GM12878 (cell line): ENCODE measurements around the gene EXD3. TPM values are rescaled to one million over a fixed set of nuclear protein-coding genes. Genes with fewer than 3 reads are reported as not detected.

Experiments used
- ATAC-seq: fragments of 200-7000 bp; cut with Tn5 transposase; 3 replicates; pipeline ENCODE4 v1.9.1; 2020; ENCODE audit warnings: mild to moderate bottlenecking, moderate library complexity
- BruUV-seq: library from RNA; stranded (reverse); fragments of 400-500 nt; replicated peaks from 2 replicates; lab custom pipeline; 2021; lab: Mats Ljungman, UMichigan
- CTCF ChIA-PET: fragments of 300-600 bp; sonication (Branson Sonifier 250); formaldehyde crosslinking; extraction: SDS; loops from one replicate; lab custom pipeline; 2021; ENCODE audit warnings: inconsistent platforms; lab: Yijun Ruan, JAX
- POLR2A ChIA-PET: fragments of 350-600 bp; formaldehyde crosslinking; extraction: SDS; loops from one replicate; lab custom pipeline; 2021; ENCODE audit warnings: inconsistent platforms; lab: Charles Lee
- RAD21 ChIA-PET: fragments of 300-600 bp; sonication (Branson Sonifier 250); formaldehyde crosslinking; loops from one replicate; lab custom pipeline; 2023; ENCODE audit warnings: antibody characterized with exemption; ENCODE audit not compliant: unreplicated experiment; lab: Charles Lee
- SMC1A ChIA-PET: fragments of 300-600 bp; sonication (Branson Sonifier 250); formaldehyde crosslinking; loops from one replicate; lab custom pipeline; 2023; ENCODE audit not compliant: unreplicated experiment, uncharacterized antibody; lab: Charles Lee
- DNase-seq: peaks from one replicate; pipeline ENCODE4 v3.0.0-alpha.2; 2011; ENCODE audit warnings: low read depth, low spot score
- FAIRE-seq: peaks from 3 replicates; lab custom pipeline; 2011; peaks lifted over from hg19 to GRCh38; lab: Jason Lieb, UNC
- H2AFZ ChIP-seq: 2 replicates; pipeline ENCODE4 v1.6.0; 2011; ENCODE audit warnings: low read depth, low read length, control low read depth; ENCODE audit not compliant: control insufficient read depth
- H3K27ac ChIP-seq: 2 replicates; pipeline ENCODE4 v1.5.1; 2011; ENCODE audit warnings: control low read depth; ENCODE audit not compliant: control insufficient read depth, insufficient read depth
- H3K27me3 ChIP-seq, 2 experiments: replicated peaks in 1 of 2; 2 replicates each; pipeline versions ENCODE4 v1.6.0 to v1.6.1; 2011; ENCODE audit warnings: low read length in 1 of 2; ENCODE audit not compliant: control insufficient read depth in 2 of 2, insufficient read depth in 2 of 2
- H3K36me3 ChIP-seq, 2 experiments: 2 replicates each; pipeline ENCODE4 v1.5.1; 2011; ENCODE audit warnings: low read length in 1 of 2; ENCODE audit not compliant: control insufficient read depth in 2 of 2, insufficient read depth in 2 of 2
- H3K4me1 ChIP-seq: 2 replicates; pipeline ENCODE4 v1.6.1; 2011; ENCODE audit warnings: mild to moderate bottlenecking, low read length, moderate library complexity, mixed read lengths; ENCODE audit not compliant: control insufficient read depth, insufficient read depth
- H3K4me2 ChIP-seq: 2 replicates; pipeline ENCODE4 v1.6.0; 2011; ENCODE audit warnings: control low read depth; ENCODE audit not compliant: control insufficient read depth, insufficient read depth
- H3K4me3 ChIP-seq: fragments of 200-600 bp; sonication (generic); 2 replicates; pipeline ENCODE4 v1.5.1; 2016
- H3K79me2 ChIP-seq: 2 replicates; pipeline ENCODE4 v1.6.0; 2011; ENCODE audit warnings: low read length; ENCODE audit not compliant: control insufficient read depth, insufficient read depth
- H3K9ac ChIP-seq: 2 replicates; pipeline ENCODE4 v1.8.0; 2011; ENCODE audit warnings: low read length, control low read depth, mixed read lengths; ENCODE audit not compliant: control insufficient read depth, insufficient read depth
- H3K9me3 ChIP-seq: replicated peaks from 3 replicates; pipeline ENCODE4 v1.5.1; 2011; ENCODE audit warnings: mild to moderate bottlenecking, low read length; ENCODE audit not compliant: control insufficient read depth, insufficient read depth
- H4K20me1 ChIP-seq: 2 replicates; pipeline ENCODE4 v1.6.0; 2011; ENCODE audit not compliant: control insufficient read depth, insufficient read depth
- BCL11A ChIP-seq: IDR thresholded peaks from 2 replicates; pipeline ENCODE4 v1.6.1; 2011; ENCODE audit warnings: low read depth, low read length
- CBX3 ChIP-seq: fragments of 200-600 bp; sonication (generic); IDR thresholded peaks from 2 replicates; pipeline ENCODE4 v1.6.1; 2016; ENCODE audit warnings: low read depth, borderline replicate concordance
- FOS ChIP-seq: IDR thresholded peaks from 3 replicates; pipeline ENCODE4 v1.6.1; 2011; ENCODE audit warnings: borderline replicate concordance; ENCODE audit not compliant: insufficient read length; ENCODE audit errors: extremely low read depth
- PML ChIP-seq: IDR thresholded peaks from 2 replicates; pipeline ENCODE4 v1.6.1; 2012; ENCODE audit warnings: low read length, inconsistent platforms
- SREBF2 ChIP-seq: IDR thresholded peaks from 2 replicates; pipeline ENCODE4 v1.6.1; 2012; ENCODE audit warnings: mild to moderate bottlenecking, low read length
- SUPT20H ChIP-seq: IDR thresholded peaks from 2 replicates; pipeline ENCODE4 v1.6.1; 2011; ENCODE audit warnings: low read depth, mild to moderate bottlenecking, low read length, moderate library complexity, borderline replicate concordance; ENCODE audit not compliant: control insufficient read depth
- YBX1 ChIP-seq: fragments of 450-650 bp; IDR thresholded peaks from 2 replicates; pipeline ENCODE4 v1.6.1; 2016; ENCODE audit warnings: antibody characterized with exemption
- ZBTB11 ChIP-seq: fragments of 450-650 bp; formaldehyde crosslinking; IDR thresholded peaks from 2 replicates; pipeline ENCODE4 v1.5.0; 2022; ENCODE audit warnings: mild to moderate bottlenecking, missing genetic modification characterization
- WGBS: methylation state at CpG from one replicate; pipeline ENCODE4 v1.1.6; 2016; ENCODE audit warnings: low lambda C conversion rate; ENCODE audit not compliant: insufficient replicate concordance, insufficient coverage; ENCODE audit errors: missing lambda C conversion rate; 5-methylcytosine and 5-hydroxymethylcytosine counted together
- in situ Hi-C: fragments of 300-500 bp; cut with MboI; formaldehyde crosslinking; loops from 9 replicates; pipeline ENCODE4 v1.14.3; 2018; ENCODE audit warnings: mixed read lengths
- intact Hi-C: fragments of 100-400 bp; cut with micrococcal nuclease; formaldehyde crosslinking; loops from one replicate; pipeline ENCODE4 v1.14.2; 2022; ENCODE audit not compliant: unreplicated experiment
- polyA plus RNA-seq, 11 experiments: library from polyadenylated mRNA; depleted of rRNA in 4 of 11; unstranded in 6 of 11; stranded (reverse) in 5 of 11; fragments of >200 nt; fragmentation: Nextera tagmentation in 4 of 11; fragmentation: Illumina TruSeq in 1 of 11; extraction: Ambion mirVana in 4 of 11; extraction: Trizol in 1 of 11; gene quantifications; 1 replicate in 1 of 11; 2 replicates in 10 of 11; pipeline versions ENCODE4 v1.2.1 to v1.2.3, GENCODE V29; 2011 to 2016; ENCODE audit warnings: inconsistent platforms in 2 of 11, missing spikeins in 2 of 11, low read depth in 1 of 11
- total RNA-seq, 4 experiments: library from RNA; depleted of rRNA in 3 of 4; stranded (reverse); fragments of >200 nt in 3 of 4; fragmentation: Illumina TruSeq in 1 of 4; extraction: Trizol in 1 of 4; gene quantifications; 2 replicates each; pipeline versions ENCODE4 v1.2.1 to v1.2.3, GENCODE V29; 2013 to 2021
- TF ChIP-seq, protein P1 (sequence below): IDR thresholded peaks from 2 replicates; pipeline ENCODE4 v1.6.1; 2011; ENCODE audit warnings: borderline replicate concordance, low read depth, mild to moderate bottlenecking, moderate library complexity, mixed read lengths, low read length; ENCODE audit not compliant: insufficient read depth; ENCODE audit errors: extremely low read length
- TF ChIP-seq, protein P2 (sequence below): fragments of 450-650 bp; IDR thresholded peaks from 2 replicates; pipeline ENCODE4 v1.6.1; 2018; ENCODE audit warnings: borderline replicate concordance, mild to moderate bottlenecking; ENCODE audit not compliant: partially characterized antibody

EXD3 gene
- total and polyA plus RNA-seq, 10 of the 15 experiments (the other 5 are each of a cell fraction or from before 2014, with no cell fraction given), result 0.21 to 7.1 (median 3.6) TPM

DNA sequence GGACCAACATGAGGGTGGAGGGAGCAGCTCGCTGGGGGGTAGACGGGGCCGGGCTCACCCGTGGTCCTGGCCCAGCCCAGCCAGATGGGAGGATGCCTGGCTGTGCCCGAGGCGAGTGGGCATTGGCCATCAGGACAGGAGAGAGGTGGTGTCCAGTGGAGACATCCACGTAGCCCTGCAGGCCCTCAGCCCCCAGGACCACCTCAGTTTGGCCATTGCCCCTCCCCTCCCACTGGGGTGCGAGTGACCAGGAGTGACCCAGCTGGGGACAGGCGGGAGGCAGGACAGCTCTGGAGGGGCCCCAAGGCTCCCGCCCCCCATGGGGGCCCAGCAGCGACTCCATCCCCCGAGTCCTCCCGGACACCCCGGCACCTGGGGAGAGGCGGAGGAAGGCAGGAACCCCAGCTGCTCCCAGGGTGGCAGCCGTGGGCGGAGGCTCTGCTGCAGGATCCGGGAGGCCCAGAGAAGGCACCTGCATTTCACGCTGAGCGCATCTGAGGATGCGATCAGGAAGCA, 8.5 kb upstream of the EXD3 start:
- Histone ChIP-seq H3K27ac (no peak overlapping the region), H2AFZ (no peak overlapping the region), H3K4me1 (0 out of 2 replicates have a peak, but pooled peaks cover 6% of the 10 kb centered on the region), H4K20me1 (no peaks in the 10 kb centered on the region), H3K9ac (no peak overlapping the region), H3K27me3 (no peaks in the 10 kb centered on the region; a peak in 1 of 4 replicates), H3K4me3 (no peak overlapping the region)
- BruUV-seq, result no TSS peak
- POLR2A ChIA-PET, result interaction anchor here (0.6 kb wide), 1 partner anchor 119 kb away, joined by 5 read pairs; no protein-coding TSS in a partner anchor
- intact Hi-C loops (no loop called here), in situ Hi-C loops (no loop called here)
- WGBS, result 52% methylated on average over 21 of the region's 21 CpGs
- ATAC-seq, result no peak
- no peak for TF ChIP-seq SREBF2
- TF ChIP-seq CBX3, result no peak
- no peak for TF ChIP-seq PML
- TF ChIP-seq SUPT20H, result no peak
- TF ChIP-seq ZBTB11 (CRISPR knock-in tag), result no peak
- TF ChIP-seq YBX1, result no peak
- TF ChIP-seq BCL11A, result no peak
- no peak for TF ChIP-seq FOS
- TF ChIP-seq, protein P1, sequence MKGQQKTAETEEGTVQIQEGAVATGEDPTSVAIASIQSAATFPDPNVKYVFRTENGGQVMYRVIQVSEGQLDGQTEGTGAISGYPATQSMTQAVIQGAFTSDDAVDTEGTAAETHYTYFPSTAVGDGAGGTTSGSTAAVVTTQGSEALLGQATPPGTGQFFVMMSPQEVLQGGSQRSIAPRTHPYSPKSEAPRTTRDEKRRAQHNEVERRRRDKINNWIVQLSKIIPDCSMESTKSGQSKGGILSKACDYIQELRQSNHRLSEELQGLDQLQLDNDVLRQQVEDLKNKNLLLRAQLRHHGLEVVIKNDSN, result no peak
- TF ChIP-seq, protein P2, sequence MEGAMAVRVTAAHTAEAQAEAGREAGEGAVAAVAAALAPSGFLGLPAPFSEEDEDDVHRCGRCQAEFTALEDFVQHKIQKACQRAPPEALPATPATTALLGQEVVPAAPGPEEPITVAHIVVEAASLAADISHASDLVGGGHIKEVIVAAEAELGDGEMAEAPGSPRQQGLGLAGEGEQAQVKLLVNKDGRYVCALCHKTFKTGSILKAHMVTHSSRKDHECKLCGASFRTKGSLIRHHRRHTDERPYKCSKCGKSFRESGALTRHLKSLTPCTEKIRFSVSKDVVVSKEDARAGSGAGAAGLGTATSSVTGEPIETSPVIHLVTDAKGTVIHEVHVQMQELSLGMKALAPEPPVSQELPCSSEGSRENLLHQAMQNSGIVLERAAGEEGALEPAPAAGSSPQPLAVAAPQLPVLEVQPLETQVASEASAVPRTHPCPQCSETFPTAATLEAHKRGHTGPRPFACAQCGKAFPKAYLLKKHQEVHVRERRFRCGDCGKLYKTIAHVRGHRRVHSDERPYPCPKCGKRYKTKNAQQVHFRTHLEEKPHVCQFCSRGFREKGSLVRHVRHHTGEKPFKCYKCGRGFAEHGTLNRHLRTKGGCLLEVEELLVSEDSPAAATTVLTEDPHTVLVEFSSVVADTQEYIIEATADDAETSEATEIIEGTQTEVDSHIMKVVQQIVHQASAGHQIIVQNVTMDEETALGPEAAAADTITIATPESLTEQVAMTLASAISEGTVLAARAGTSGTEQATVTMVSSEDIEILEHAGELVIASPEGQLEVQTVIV, result no peak
- TF ChIP-seq, all 136 proteins: peak for 0
- no peak for FAIRE-seq
- DNase-seq, result no peak
- CTCF ChIA-PET, result no interaction called here
- no peak overlapping the region for H3K4me2 ChIP-seq
- H3K9me3 ChIP-seq, result no peaks in the 10 kb centered on the region
- RAD21 ChIA-PET, result no interaction called here
- SMC1A ChIA-PET, result no interaction called here
- H3K79me2 ChIP-seq, result no peaks in the 10 kb centered on the region
- H3K36me3 ChIP-seq, result no peaks in the 10 kb centered on the region
